Thyroid gland (tissue), 4 donors: ENCODE data around the gene GGT1. TPM values are rescaled to one million over a fixed set of nuclear protein-coding genes. Genes with fewer than 3 reads are reported as not detected.
A peak's percentile ranks its signal among the peaks of the same experiment; 100 is the strongest.

Experiments used
- DNase-seq, 2 donors: peaks; one replicate each; pipeline ENCODE4 v3.0.0-alpha.2; 2019
- H3K27ac ChIP-seq, 3 donors: fragments of 200-600 bp; sonication (generic); 1 replicate in 2 of 3; 2 replicates in 1 of 3; pipeline ENCODE4 v1.5.1; 2016 to 2019; ENCODE audit warnings: mild to moderate bottlenecking in 1 of 3, moderate library complexity in 1 of 3
- H3K27me3 ChIP-seq: fragments of 200-600 bp; sonication (generic); one replicate; pipeline ENCODE4 v1.5.1; 2019
- H3K36me3 ChIP-seq, 2 donors: fragments of 200-600 bp; sonication (generic); one replicate each; pipeline ENCODE4 v1.5.1; 2016 to 2019
- H3K4me1 ChIP-seq, 2 donors: fragments of 200-600 bp; sonication (generic); one replicate each; pipeline ENCODE4 v1.5.1; 2017 to 2019
- H3K4me3 ChIP-seq, 3 donors: fragments of 200-600 bp; sonication (generic); replicated peaks in 1 of 3; 1 replicate in 2 of 3; 2 replicates in 1 of 3; pipeline ENCODE4 v1.5.1; 2016; ENCODE audit warnings: mild to moderate bottlenecking in 1 of 3
- H3K9me3 ChIP-seq: fragments of 200-600 bp; sonication (generic); one replicate; pipeline ENCODE4 v1.5.1; 2017
- CTCF ChIP-seq, 6 experiments: fragments of 200-600 bp in 3 of 6; fragments of 450-650 bp in 3 of 6; sonication (generic) in 3 of 6; IDR thresholded peaks; one replicate each; pipeline ENCODE4 v1.5.1; 2016 to 2019; ENCODE audit warnings: antibody characterized with exemption in 6 of 6, mild to moderate bottlenecking in 2 of 6, inconsistent platforms in 1 of 6, moderate library complexity in 1 of 6
- POLR2A ChIP-seq, 2 donors: fragments of 450-650 bp; IDR thresholded peaks; one replicate each; pipeline ENCODE4 v1.6.1; 2017; ENCODE audit warnings: antibody characterized with exemption in 2 of 2, mild to moderate bottlenecking in 2 of 2, moderate library complexity in 1 of 2
- WGBS, 2 donors: methylation state at CpG; one replicate each; pipeline ENCODE4 v1.1.5; 2017; 5-methylcytosine and 5-hydroxymethylcytosine counted together
- intact Hi-C: fragments of 100-400 bp; cut with DNase I; formaldehyde crosslinking; loops from one replicate; pipeline ENCODE4 v1.15.1; 2023
- total RNA-seq, 4 donors: library from RNA; depleted of rRNA; stranded (reverse); fragments of >200 nt; gene quantifications; one replicate each; pipeline ENCODE4 v1.2.3, GENCODE V29; 2016

Gene GGT1
- total RNA-seq, 4 donors from 2014 or later = 15.5 to 20.7 (median 18.2) TPM

- WGBS, 2 donors = 80 to 87% methylated on average over 5 to 9 of the region's 10 CpGs
- H3K4me1 ChIP-seq = peaks cover 39 to 45% of the 10 kb centered on the region in 2 donors
- TF ChIP-seq CTCF (IDR thresholded peaks at IDR 0.05) (no peak), POLR2A (IDR thresholded peaks at IDR 0.05) (no peak)
Measured at GRCh38 chr22:24584871-24585411, 18.1 kb upstream of the GGT1 start.

GRCh38 chr22:24585461-24585860, 17.5 kb upstream of the GGT1 start:
- DNase-seq = no peak
- Histone ChIP-seq H3K27ac (peak overlapping the region in 1 of 3 donors; percentile 12), H3K4me1 (peaks cover 39 to 45% of the 10 kb centered on the region in 2 donors), H3K36me3 (peaks cover 0 to 4% of the 10 kb centered on the region in 2 donors), H3K4me3 (no peak overlapping the region), H3K27me3 (no peaks in the 10 kb centered on the region), H3K9me3 (no peaks in the 10 kb centered on the region)
- WGBS, 2 donors = 95 to 100% methylated on average over 3 of the region's 3 CpGs
- no peak for TF ChIP-seq CTCF (IDR thresholded peaks at IDR 0.05)
- no peak for TF ChIP-seq POLR2A (IDR thresholded peaks at IDR 0.05)
- intact Hi-C loops = no loop called here

More at GRCh38 chr22:24584871-24585411, 18.1 kb upstream of the GGT1 start:
- DNase-seq = peak in 1 of 2 donors; percentile 15
- Histone ChIP-seq H3K27me3 (no peaks in the 10 kb centered on the region), H3K27ac (peak overlapping the region in 2 of 3 donors; percentile 12 to 71), H3K9me3 (no peaks in the 10 kb centered on the region), H3K4me3 (no peak overlapping the region), H3K36me3 (peaks cover 0 to 4% of the 10 kb centered on the region in 2 donors)
- intact Hi-C loops = no loop called here

- WGBS, 2 donors = 98 to 99% methylated on average over 14 to 17 of the region's 24 CpGs
- TF ChIP-seq CTCF (IDR thresholded peaks at IDR 0.05) (no peak), POLR2A (IDR thresholded peaks at IDR 0.05) (no peak)
- intact Hi-C loops = no loop called here
- H3K4me3 ChIP-seq = no peak overlapping the region
- H3K36me3 ChIP-seq = peaks cover 0 to 4% of the 10 kb centered on the region in 2 donors
- no peaks in the 10 kb centered on the region for H3K9me3 ChIP-seq
- peaks cover 39 to 49% of the 10 kb centered on the region in 2 donors for H3K4me1 ChIP-seq
- no peaks in the 10 kb centered on the region for H3K27me3 ChIP-seq
- DNase-seq = peak in 1 of 2 donors; percentile 24
- no peak overlapping the region for H3K27ac ChIP-seq
Measured at GRCh38 chr22:24585927-24586546, 17.0 kb upstream of the GGT1 start.

GRCh38 chr22:24587251-24587650, 15.7 kb upstream of the GGT1 start:
- no peak for TF ChIP-seq CTCF (IDR thresholded peaks at IDR 0.05)
- no peak for TF ChIP-seq POLR2A (IDR thresholded peaks at IDR 0.05)
- no peaks in the 10 kb centered on the region for H3K27me3 ChIP-seq
- peaks cover 37 to 52% of the 10 kb centered on the region in 2 donors for H3K4me1 ChIP-seq
- WGBS, 2 donors = 76 to 89% methylated on average over 3 to 4 of the region's 5 CpGs
- H3K36me3 ChIP-seq = peaks cover 0 to 4% of the 10 kb centered on the region in 2 donors
- H3K4me3 ChIP-seq = no peak overlapping the region
- DNase-seq = no peak
- intact Hi-C loops = no loop called here
- no peaks in the 10 kb centered on the region for H3K9me3 ChIP-seq
- peak overlapping the region in 1 of 3 donors; percentile 77 for H3K27ac ChIP-seq

- no peak for DNase-seq
- intact Hi-C loops = no loop called here
- WGBS, 2 donors = 70 to 83% methylated on average over 6 to 8 of the region's 8 CpGs
- no peaks in the 10 kb centered on the region for H3K9me3 ChIP-seq
- H3K36me3 ChIP-seq = peaks cover 0 to 4% of the 10 kb centered on the region in 2 donors
- H3K4me3 ChIP-seq = no peak overlapping the region
- no peak for TF ChIP-seq POLR2A (IDR thresholded peaks at IDR 0.05)
- TF ChIP-seq CTCF (IDR thresholded peaks at IDR 0.05) = no peak
- peaks cover 35 to 48% of the 10 kb centered on the region in 2 donors for H3K4me1 ChIP-seq
- no peaks in the 10 kb centered on the region for H3K27me3 ChIP-seq
- H3K27ac ChIP-seq = peak overlapping the region; percentile 34 to 77 (median 72)
Measured at GRCh38 chr22:24587948-24588347, 15.0 kb upstream of the GGT1 start.
